A549 (cell line): ENCODE results near the gene SRRT. TPM values are rescaled to one million over a fixed set of nuclear protein-coding genes. Genes with fewer than 3 reads are reported as not detected.

Experiments used
- ATAC-seq, 2 experiments: fragments of 200-7000 bp in 1 of 2; fragments of >200 bp in 1 of 2; cut with Nextera tagmentation in 1 of 2; cut with Tn5 transposase in 1 of 2; 3 replicates each; pipeline versions ENCODE4 v1.8.0 to v1.9.1; 2018 to 2020; ENCODE audit warnings: mild to moderate bottlenecking in 1 of 2, moderate library complexity in 1 of 2
- CTCF ChIA-PET: fragments of 300-600 bp; sonication (Branson Sonifier 250); formaldehyde crosslinking; extraction: SDS; loops from one replicate; lab custom pipeline; 2021; ENCODE audit warnings: antibody characterized with exemption, inconsistent platforms; lab: Yijun Ruan, JAX
- POLR2A ChIA-PET: fragments of 350-600 bp; formaldehyde crosslinking; extraction: SDS; loops from one replicate; lab custom pipeline; 2021; ENCODE audit warnings: antibody characterized with exemption, inconsistent platforms; lab: Yijun Ruan, JAX
- DNase-seq, 2 experiments: peaks; one replicate each; pipeline versions ENCODE4 v3.0.0 to v3.0.0-alpha.2; 2011 to 2016; ENCODE audit warnings: low read depth in 1 of 2, low spot score in 1 of 2
- FAIRE-seq: peaks from 2 replicates; lab custom pipeline; 2011; peaks lifted over from hg19 to GRCh38; lab: Jason Lieb, UNC
- H3K27ac ChIP-seq, 2 experiments: fragments of >200 bp; sonication (Bioruptor Twin); formaldehyde crosslinking; 3 replicates each; pipeline ENCODE4 v1.5.1; 2016 to 2017
- H3K4me1 ChIP-seq: fragments of >200 bp; sonication (Bioruptor Twin); formaldehyde crosslinking; 3 replicates; pipeline ENCODE4 v1.6.1; 2016
- H3K4me2 ChIP-seq: fragments of >200 bp; sonication (Bioruptor Twin); formaldehyde crosslinking; 3 replicates; pipeline ENCODE4 v1.6.1; 2016
- H3K4me3 ChIP-seq: fragments of >200 bp; sonication (Bioruptor Twin); formaldehyde crosslinking; 3 replicates; pipeline ENCODE4 v1.5.1; 2016
- H3K9me3 ChIP-seq: fragments of >200 bp; sonication (Bioruptor Twin); formaldehyde crosslinking; 3 replicates; pipeline ENCODE4 v1.6.1; 2016
- BHLHE40 ChIP-seq: IDR thresholded peaks from 2 replicates; pipeline ENCODE4 v1.6.1; 2012; ENCODE audit warnings: low read depth, low read length, inconsistent platforms
- CBX8 ChIP-seq: fragments of 200-600 bp; sonication (generic); IDR thresholded peaks from 2 replicates; pipeline ENCODE4 v1.6.1; 2016
- EP300 ChIP-seq, 2 experiments: fragments of >200 bp; sonication (Bioruptor Twin); formaldehyde crosslinking; IDR thresholded peaks; 2 replicates in 1 of 2; 3 replicates in 1 of 2; pipeline ENCODE4 v1.6.1; 2016 to 2017
- ESRRA ChIP-seq: fragments of 150-350 bp; IDR thresholded peaks from 2 replicates; pipeline ENCODE4 v1.6.1; 2014; ENCODE audit warnings: mild to moderate bottlenecking, low read length, borderline replicate concordance
- FOSL2 ChIP-seq, 2 experiments: fragments of 450-650 bp in 1 of 2; fragments of >200 bp in 1 of 2; sonication (Bioruptor Twin) in 1 of 2; formaldehyde crosslinking; IDR thresholded peaks; 2 replicates each; pipeline versions ENCODE4 v1.5.0 to v1.6.1; 2016 to 2020; ENCODE audit warnings: mild to moderate bottlenecking in 1 of 2, moderate library complexity in 1 of 2
- HDAC2 ChIP-seq: fragments of 200-600 bp; sonication (generic); IDR thresholded peaks from 2 replicates; pipeline ENCODE4 v1.6.1; 2016
- HOXA7 ChIP-seq: fragments of 250-450 bp; sonication (Bioruptor Pico); IDR thresholded peaks from 2 replicates; pipeline ENCODE4 v1.5.0; 2020; ENCODE audit warnings: mild to moderate bottlenecking, moderate library complexity
- HOXB5 ChIP-seq: fragments of 250-450 bp; sonication (Bioruptor Pico); IDR thresholded peaks from 2 replicates; pipeline ENCODE4 v1.5.0; 2020; ENCODE audit warnings: mild to moderate bottlenecking, moderate library complexity
- JUNB ChIP-seq: fragments of >200 bp; sonication (Bioruptor Twin); formaldehyde crosslinking; IDR thresholded peaks from 2 replicates; pipeline ENCODE4 v1.6.1; 2016
- KDM1A ChIP-seq: fragments of 200-600 bp; sonication (generic); IDR thresholded peaks from 2 replicates; pipeline ENCODE4 v1.6.1; 2016; ENCODE audit warnings: low read depth, mild to moderate bottlenecking
- KDM5A ChIP-seq: fragments of 200-600 bp; sonication (generic); IDR thresholded peaks from 2 replicates; pipeline ENCODE4 v1.6.1; 2016; ENCODE audit warnings: antibody characterized with exemption, mild to moderate bottlenecking
- MAFK ChIP-seq: fragments of 450-650 bp; IDR thresholded peaks from 2 replicates; pipeline ENCODE4 v1.6.1; 2014; ENCODE audit not compliant: partially characterized antibody
- MAZ ChIP-seq: fragments of 150-350 bp; IDR thresholded peaks from 2 replicates; pipeline ENCODE4 v1.6.1; 2014; ENCODE audit warnings: antibody characterized with exemption, low read depth, low read length, borderline replicate concordance
- NFE2L2 ChIP-seq: fragments of 150-350 bp; conservative IDR thresholded peaks from 2 replicates; pipeline ENCODE4 v1.6.1; 2014; ENCODE audit warnings: low read length
- NPAS2 ChIP-seq: fragments of 250-450 bp; sonication (Bioruptor Pico); IDR thresholded peaks from 2 replicates; pipeline ENCODE4 v1.8.0; 2022; ENCODE audit warnings: mild to moderate bottlenecking, moderate library complexity, borderline replicate concordance
- NR3C1 ChIP-seq: fragments of >200 bp; sonication (Bioruptor Twin); formaldehyde crosslinking; IDR thresholded peaks from 3 replicates; pipeline ENCODE4 v1.6.1; 2017
- POLR2A ChIP-seq: IDR thresholded peaks from 2 replicates; pipeline ENCODE4 v1.6.1; 2012; ENCODE audit warnings: mild to moderate bottlenecking, low read length
- RARB ChIP-seq: fragments of 250-450 bp; sonication (Bioruptor Pico); IDR thresholded peaks from 2 replicates; pipeline ENCODE4 v1.8.0; 2021; ENCODE audit warnings: mild to moderate bottlenecking, moderate library complexity
- RFX5 ChIP-seq: fragments of 450-650 bp; IDR thresholded peaks from 2 replicates; pipeline ENCODE4 v1.7.1; 2014; ENCODE audit warnings: antibody characterized with exemption, mild to moderate bottlenecking, moderate library complexity
- SMC3 ChIP-seq: fragments of >200 bp; sonication (Bioruptor Twin); formaldehyde crosslinking; IDR thresholded peaks from 3 replicates; pipeline ENCODE4 v1.6.1; 2018; ENCODE audit warnings: inconsistent platforms
- TP53 ChIP-seq: fragments of 250-450 bp; sonication (Bioruptor Pico); IDR thresholded peaks from 2 replicates; pipeline ENCODE4 v1.5.0; 2021; ENCODE audit warnings: mild to moderate bottlenecking, moderate library complexity
- ZC3H11A ChIP-seq: fragments of 450-650 bp; IDR thresholded peaks from 2 replicates; pipeline ENCODE4 v1.6.1; 2014; ENCODE audit warnings: antibody characterized with exemption, mild to moderate bottlenecking
- ZSCAN20 ChIP-seq: fragments of 250-450 bp; sonication (Bioruptor Pico); IDR thresholded peaks from 2 replicates; pipeline ENCODE4 v1.8.0; 2022; ENCODE audit warnings: mild to moderate bottlenecking, moderate library complexity
- WGBS: methylation state at CpG from one replicate; pipeline ENCODE4 v1.1.6; 2017; ENCODE audit errors: missing lambda C conversion rate; 5-methylcytosine and 5-hydroxymethylcytosine counted together
- polyA plus RNA-seq, 4 experiments: library from polyadenylated mRNA; depleted of rRNA in 3 of 4; stranded (reverse); fragments of >200 nt; fragmentation: RNase III in 1 of 4; extraction: RNeasy Plus Mini Kit Qiagen cat#74134 plus additional on column Dnase treatment in 1 of 4; gene quantifications; 2 replicates in 3 of 4; 3 replicates in 1 of 4; pipeline ENCODE4 v1.2.3, GENCODE V29; 2011 to 2017
- TF ChIP-seq, protein P1 (sequence below): IDR thresholded peaks from 2 replicates; pipeline ENCODE4 v1.6.1; 2012; ENCODE audit warnings: low read depth, borderline replicate concordance
- TF ChIP-seq, protein P2 (sequence below): fragments of >200 bp; sonication (Bioruptor Twin); formaldehyde crosslinking; IDR thresholded peaks from 2 replicates; pipeline ENCODE4 v1.6.1; 2016
- TF ChIP-seq, protein P3 (sequence below): fragments of 200-600 bp; sonication (generic); IDR thresholded peaks from 2 replicates; pipeline ENCODE4 v1.6.1; 2016; ENCODE audit warnings: antibody characterized with exemption, mild to moderate bottlenecking, moderate library complexity
- TF ChIP-seq, protein P4 (sequence below): fragments of >200 bp; sonication (Bioruptor Twin); formaldehyde crosslinking; IDR thresholded peaks from 3 replicates; pipeline ENCODE4 v1.5.1; 2016

Gene SRRT
- polyA plus RNA-seq, 2 of the 4 experiments (the other 2 are of a cell fraction) = 49.9 to 194 TPM

DNA sequence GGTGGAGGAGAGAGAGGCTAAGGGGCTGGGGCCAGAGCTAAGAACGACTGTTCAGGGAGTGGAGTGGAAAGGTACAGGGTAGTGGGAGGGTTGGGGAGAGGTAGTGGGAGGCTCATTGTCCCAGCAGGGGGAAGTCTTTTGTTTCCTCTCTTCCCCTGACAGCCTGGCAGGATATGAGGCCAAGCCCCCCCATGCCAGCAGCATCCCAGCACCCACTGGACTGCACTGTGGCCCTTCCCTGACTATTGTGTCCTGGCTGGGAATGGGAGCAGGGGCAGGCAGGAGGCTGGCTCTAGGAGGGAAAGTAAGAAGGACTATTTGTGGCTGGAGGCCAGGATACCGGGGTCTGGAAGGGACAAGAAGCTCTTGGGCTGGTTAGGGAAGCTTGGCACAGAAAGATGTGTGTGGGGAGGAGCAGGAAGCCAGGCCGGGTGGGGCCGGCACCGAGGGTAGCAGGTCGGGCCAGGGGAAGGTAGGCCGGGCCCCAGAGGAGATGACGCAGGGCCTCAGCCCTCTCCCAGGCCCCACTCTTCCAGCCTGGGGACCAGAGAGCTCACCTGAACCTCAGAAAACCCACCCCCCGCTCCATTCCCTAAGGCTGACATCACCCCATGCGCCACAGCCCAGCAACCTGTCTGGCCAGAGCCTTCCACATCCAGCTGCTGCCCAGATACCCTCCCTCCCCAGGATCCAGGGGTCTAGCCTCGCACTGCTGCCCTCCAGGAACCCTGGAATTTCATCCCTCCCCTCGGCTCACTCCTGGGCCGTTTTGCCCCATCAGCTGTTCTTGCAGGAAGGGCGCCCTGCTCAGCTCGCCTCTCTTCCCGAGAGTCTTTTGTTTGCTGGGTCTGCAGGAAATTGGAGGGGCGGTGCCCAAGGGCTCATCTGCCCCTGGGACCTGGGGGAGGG is 38.7 kb upstream of the SRRT start:
- Histone ChIP-seq H3K27ac (peak overlapping the region; percentile 85 to 89), H3K9me3 (no peaks in the 10 kb centered on the region), H3K4me1 (peaks cover 23% of the 10 kb centered on the region), H3K4me3 (no peak overlapping the region; the same call in 2 of the 3 replicates), H3K4me2 (peak overlapping the region; percentile 85)
- no peak for FAIRE-seq
- 77% methylated on average over 17 of the region's 17 CpGs for WGBS
- ChIA-PET CTCF (interaction anchor here (1.1 to 18.3 kb wide), 6 partner anchors 9 to 145 kb away, joined by 3 to 317 read pairs (median 7); partner anchors contain the start of genes EPHB4, EPO, POP7 and SLC12A9), POLR2A (interaction anchor here (0.7 to 0.9 kb wide), 2 partner anchors 9 to 34 kb away, joined by 3 to 5 read pairs; partner anchors contain the start of gene EPHB4)
- peak; percentile 19 to 36; a peak in 3 of 6 replicates for ATAC-seq
- DNase-seq = no peak
- TF ChIP-seq MAFK = peak; percentile 32
- TF ChIP-seq, protein P1, sequence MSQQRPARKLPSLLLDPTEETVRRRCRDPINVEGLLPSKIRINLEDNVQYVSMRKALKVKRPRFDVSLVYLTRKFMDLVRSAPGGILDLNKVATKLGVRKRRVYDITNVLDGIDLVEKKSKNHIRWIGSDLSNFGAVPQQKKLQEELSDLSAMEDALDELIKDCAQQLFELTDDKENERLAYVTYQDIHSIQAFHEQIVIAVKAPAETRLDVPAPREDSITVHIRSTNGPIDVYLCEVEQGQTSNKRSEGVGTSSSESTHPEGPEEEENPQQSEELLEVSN = no peak

DNA sequence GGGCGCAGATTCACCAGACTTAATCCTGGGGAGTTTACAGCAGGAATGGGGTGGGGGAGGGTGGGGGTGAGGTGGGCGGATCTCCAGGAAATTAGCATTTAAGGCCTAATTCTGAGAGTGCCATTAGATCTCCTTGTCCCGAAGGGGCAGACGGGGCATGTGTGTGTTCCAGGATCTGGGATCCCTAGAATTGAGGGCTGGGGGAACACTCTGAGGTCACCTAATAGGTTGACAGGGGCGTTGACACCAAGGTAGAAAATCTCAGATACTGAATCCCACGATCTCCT is 38.1 kb upstream of the SRRT start:
- ChIA-PET CTCF (interaction anchor here (1.2 to 18.3 kb wide), 5 partner anchors 9 to 131 kb away, joined by 4 to 317 read pairs (median 8); partner anchors contain the start of genes EPHB4, EPO, POP7 and SLC12A9), POLR2A (no interaction called here)
- 47% methylated on average over 5 of the region's 6 CpGs for WGBS
- H3K4me1 ChIP-seq = peaks cover 19% of the 10 kb centered on the region
- H3K27ac ChIP-seq = peak overlapping the region; percentile 85 to 89
- FAIRE-seq (no peak), DNase-seq (no peak), ATAC-seq (no peak)
- H3K9me3 ChIP-seq = no peaks in the 10 kb centered on the region
- peak overlapping the region; percentile 85 for H3K4me2 ChIP-seq
- H3K4me3 ChIP-seq = peak overlapping the region; percentile 45
- TF ChIP-seq HOXB5 (CRISPR knock-in tag) (no peak), EP300 (IDR thresholded peaks at IDR 0.05) (no peak), ZSCAN20 (CRISPR knock-in tag) (no peak), NFE2L2 (no peak), CBX8 (no peak), KDM5A (no peak), KDM1A (no peak), JUNB (no peak)
- TF ChIP-seq, all 56 proteins: peak for 0

DNA sequence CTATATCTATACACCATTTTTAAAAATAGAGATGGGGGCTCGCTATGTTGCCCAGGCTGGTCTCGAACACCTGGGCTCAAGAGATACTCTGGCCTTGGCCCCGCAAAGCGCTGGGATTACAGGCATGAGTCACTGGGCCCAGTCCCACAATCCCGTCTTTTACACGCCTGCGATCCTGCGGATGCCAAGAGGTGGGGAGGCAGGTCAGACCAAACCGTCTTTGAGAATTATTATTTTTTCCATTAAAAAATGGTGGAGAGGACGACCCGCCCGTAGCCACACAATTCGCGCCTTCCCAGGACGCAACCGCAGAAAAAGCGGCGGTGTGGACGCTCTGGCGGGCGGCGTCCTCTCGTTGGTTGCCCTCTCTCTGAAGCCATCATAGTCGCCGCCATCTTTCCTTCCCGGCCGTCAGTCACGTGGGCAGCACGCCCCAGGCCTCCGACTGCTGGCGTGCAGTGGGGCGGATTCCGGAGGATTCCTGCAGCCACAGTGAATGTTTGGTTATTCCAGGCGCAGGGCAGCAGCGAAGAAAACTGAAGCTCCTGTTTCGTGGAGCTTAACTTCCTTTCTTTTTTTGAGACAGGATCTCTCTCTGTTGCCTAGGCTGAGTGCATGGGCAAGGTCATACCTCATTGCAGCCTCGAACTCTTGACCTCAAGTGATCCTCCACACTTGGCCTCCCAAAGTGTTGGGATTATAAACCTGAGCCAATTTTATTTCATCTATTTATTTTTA is 37.6 kb upstream of the SRRT start:
- ATAC-seq = peak; percentile 95 to 99
- no peak for FAIRE-seq
- 2% methylated on average over 36 of the region's 37 CpGs for WGBS
- TF ChIP-seq ESRRA (no peak), MAZ (no peak), TP53 (CRISPR knock-in tag) (no peak), ZC3H11A (no peak), RARB (CRISPR knock-in tag) (no peak), RFX5 (no peak), HDAC2 (no peak), HOXB5 (CRISPR knock-in tag) (peak; percentile 76; the same call in 1 of the 2 replicates), BHLHE40 (peak; percentile 76), NFE2L2 (no peak), HOXA7 (CRISPR knock-in tag) (no peak), POLR2A (peak; percentile 50), NPAS2 (CRISPR knock-in tag) (no peak), NR3C1 (no peak), FOSL2 (IDR thresholded peaks at IDR 0.05) (no peak), FOSL2 (CRISPR knock-in tag; IDR thresholded peaks at IDR 0.05) (peak; percentile 73), SMC3 (peak; percentile 10; the same call in 2 of the 3 replicates)
- TF ChIP-seq, protein P2, sequence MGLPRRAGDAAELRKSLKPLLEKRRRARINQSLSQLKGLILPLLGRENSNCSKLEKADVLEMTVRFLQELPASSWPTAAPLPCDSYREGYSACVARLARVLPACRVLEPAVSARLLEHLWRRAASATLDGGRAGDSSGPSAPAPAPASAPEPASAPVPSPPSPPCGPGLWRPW = no peak
- TF ChIP-seq, protein P3, sequence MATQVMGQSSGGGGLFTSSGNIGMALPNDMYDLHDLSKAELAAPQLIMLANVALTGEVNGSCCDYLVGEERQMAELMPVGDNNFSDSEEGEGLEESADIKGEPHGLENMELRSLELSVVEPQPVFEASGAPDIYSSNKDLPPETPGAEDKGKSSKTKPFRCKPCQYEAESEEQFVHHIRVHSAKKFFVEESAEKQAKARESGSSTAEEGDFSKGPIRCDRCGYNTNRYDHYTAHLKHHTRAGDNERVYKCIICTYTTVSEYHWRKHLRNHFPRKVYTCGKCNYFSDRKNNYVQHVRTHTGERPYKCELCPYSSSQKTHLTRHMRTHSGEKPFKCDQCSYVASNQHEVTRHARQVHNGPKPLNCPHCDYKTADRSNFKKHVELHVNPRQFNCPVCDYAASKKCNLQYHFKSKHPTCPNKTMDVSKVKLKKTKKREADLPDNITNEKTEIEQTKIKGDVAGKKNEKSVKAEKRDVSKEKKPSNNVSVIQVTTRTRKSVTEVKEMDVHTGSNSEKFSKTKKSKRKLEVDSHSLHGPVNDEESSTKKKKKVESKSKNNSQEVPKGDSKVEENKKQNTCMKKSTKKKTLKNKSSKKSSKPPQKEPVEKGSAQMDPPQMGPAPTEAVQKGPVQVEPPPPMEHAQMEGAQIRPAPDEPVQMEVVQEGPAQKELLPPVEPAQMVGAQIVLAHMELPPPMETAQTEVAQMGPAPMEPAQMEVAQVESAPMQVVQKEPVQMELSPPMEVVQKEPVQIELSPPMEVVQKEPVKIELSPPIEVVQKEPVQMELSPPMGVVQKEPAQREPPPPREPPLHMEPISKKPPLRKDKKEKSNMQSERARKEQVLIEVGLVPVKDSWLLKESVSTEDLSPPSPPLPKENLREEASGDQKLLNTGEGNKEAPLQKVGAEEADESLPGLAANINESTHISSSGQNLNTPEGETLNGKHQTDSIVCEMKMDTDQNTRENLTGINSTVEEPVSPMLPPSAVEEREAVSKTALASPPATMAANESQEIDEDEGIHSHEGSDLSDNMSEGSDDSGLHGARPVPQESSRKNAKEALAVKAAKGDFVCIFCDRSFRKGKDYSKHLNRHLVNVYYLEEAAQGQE = no peak
- TF ChIP-seq, protein P4, sequence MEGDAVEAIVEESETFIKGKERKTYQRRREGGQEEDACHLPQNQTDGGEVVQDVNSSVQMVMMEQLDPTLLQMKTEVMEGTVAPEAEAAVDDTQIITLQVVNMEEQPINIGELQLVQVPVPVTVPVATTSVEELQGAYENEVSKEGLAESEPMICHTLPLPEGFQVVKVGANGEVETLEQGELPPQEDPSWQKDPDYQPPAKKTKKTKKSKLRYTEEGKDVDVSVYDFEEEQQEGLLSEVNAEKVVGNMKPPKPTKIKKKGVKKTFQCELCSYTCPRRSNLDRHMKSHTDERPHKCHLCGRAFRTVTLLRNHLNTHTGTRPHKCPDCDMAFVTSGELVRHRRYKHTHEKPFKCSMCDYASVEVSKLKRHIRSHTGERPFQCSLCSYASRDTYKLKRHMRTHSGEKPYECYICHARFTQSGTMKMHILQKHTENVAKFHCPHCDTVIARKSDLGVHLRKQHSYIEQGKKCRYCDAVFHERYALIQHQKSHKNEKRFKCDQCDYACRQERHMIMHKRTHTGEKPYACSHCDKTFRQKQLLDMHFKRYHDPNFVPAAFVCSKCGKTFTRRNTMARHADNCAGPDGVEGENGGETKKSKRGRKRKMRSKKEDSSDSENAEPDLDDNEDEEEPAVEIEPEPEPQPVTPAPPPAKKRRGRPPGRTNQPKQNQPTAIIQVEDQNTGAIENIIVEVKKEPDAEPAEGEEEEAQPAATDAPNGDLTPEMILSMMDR = no peak

More for the DNA sequence above, 37.6 kb upstream of the SRRT start:
- peak overlapping the region; percentile 85 to 89 for H3K27ac ChIP-seq
- peak overlapping the region; percentile 85 for H3K4me2 ChIP-seq
- POLR2A ChIA-PET = no interaction called here
- peak overlapping the region; percentile 45 for H3K4me3 ChIP-seq
- peaks cover 14% of the 10 kb centered on the region for H3K4me1 ChIP-seq
- no peaks in the 10 kb centered on the region for H3K9me3 ChIP-seq
- DNase-seq = peak; percentile 81 to 93
- CTCF ChIA-PET = interaction anchor here (1.0 to 18.3 kb wide), 4 partner anchors 9 to 117 kb away, joined by 3 to 317 read pairs (median 4); partner anchors contain the start of genes EPO and SLC12A9
